HG03108 (cell line): Measurements from ENCODE around the gene TOR4A.
"Not testable (repeated sequence)": the region's sequence is repeated elsewhere in the genome, so short reads cannot be mapped to it uniquely, and the experiment has no call there.

ENCODE experiments used
- ATAC-seq: cut with Tn5 transposase; IDR thresholded peaks from one replicate; pipeline ENCODE4 v1.9.1; 2021; ENCODE audit warnings: moderate library complexity; ENCODE audit not compliant: unreplicated experiment

Gene TOR4A

GRCh38 chr9:137237759-137238726 is 39.5 kb upstream of the TOR4A start:
- ATAC-seq, result no peak

- not testable (repeated sequence) for ATAC-seq
Observed at GRCh38 chr9:137239541-137240200, 37.9 kb upstream of the TOR4A start.

DNA sequence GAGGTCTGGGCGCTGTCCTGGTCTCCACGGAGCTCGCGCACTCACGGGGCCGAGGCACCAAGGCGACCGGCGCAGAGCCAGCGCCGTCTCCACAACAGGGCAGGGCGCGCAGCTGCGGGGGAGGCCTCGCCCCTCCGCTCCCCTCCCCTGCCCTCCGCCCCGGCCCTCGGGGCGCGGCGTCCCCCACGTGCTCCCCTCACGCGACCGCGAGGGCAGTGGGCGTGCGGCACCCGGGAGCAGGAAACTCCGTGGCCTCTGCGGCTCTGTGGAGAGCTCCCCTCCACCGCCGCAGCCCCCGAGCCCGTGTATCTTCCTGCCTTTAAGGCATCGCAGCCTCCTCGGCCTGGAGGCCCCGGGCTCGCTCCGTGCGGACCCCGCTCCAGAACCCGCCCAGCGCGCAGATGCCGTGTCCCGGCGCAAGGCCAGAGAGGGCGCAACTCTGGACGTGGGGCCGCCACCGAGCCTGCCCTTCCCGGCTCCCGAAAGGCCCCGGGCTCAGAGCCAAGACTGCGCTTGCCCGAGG is 37.1 kb upstream of the TOR4A start:
- peak; percentile 10 for ATAC-seq

DNA sequence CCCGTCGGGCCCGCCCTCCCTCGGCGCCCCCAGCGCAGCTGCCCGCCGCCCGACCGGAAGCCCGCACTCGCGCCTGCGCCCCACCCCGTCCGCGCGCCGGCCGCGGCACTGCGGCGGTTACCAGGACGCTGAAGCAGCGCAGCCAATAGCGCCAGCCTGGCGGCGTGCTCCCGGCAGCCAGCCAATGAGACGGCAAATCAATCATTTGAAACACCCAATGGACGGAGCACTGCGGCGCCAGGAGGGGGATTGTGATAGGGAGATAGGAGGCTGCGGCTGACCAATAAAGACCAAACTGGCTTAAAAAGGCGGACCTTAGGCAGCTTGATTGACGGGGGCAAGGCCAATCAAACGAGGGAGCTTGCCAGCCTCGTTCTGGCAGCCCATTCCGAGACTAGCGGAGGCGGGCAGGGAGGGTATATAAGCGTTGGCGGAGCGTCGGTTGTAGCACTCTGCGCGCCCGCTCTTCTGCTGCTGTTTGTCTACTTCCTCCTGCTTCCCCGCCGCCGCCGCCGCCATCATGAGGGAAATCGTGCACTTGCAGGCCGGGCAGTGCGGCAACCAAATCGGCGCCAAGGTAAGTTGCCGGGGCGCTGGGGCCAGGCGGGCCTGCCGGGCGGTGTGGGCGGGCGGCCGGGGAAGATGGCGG is 36.6 kb upstream of the TOR4A start, which contains the start of gene TUBB4B:
TUBB4B (plus strand) TSS at position 447 of the 649 bp plus-strand sequence; CDS start at position 521, 74 bp downstream.
- ATAC-seq, result peak; percentile 69

- peak; percentile 2 for ATAC-seq
Observed at GRCh38 chr9:137241490-137242268, 35.8 kb upstream of the TOR4A start.

- no peak for ATAC-seq
Observed at GRCh38 chr9:137242269-137243203, 35.0 kb upstream of the TOR4A start.

DNA sequence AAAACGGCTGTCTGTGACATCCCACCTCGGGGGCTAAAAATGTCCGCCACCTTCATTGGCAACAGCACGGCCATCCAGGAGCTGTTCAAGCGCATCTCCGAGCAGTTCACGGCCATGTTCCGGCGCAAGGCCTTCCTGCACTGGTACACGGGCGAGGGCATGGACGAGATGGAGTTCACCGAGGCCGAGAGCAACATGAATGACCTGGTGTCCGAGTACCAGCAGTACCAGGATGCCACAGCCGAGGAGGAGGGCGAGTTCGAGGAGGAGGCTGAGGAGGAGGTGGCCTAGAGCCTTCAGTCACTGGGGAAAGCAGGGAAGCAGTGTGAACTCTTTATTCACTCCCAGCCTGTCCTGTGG is 34.3 kb upstream of the TOR4A start:
- ATAC-seq, result not testable (repeated sequence)

DNA sequence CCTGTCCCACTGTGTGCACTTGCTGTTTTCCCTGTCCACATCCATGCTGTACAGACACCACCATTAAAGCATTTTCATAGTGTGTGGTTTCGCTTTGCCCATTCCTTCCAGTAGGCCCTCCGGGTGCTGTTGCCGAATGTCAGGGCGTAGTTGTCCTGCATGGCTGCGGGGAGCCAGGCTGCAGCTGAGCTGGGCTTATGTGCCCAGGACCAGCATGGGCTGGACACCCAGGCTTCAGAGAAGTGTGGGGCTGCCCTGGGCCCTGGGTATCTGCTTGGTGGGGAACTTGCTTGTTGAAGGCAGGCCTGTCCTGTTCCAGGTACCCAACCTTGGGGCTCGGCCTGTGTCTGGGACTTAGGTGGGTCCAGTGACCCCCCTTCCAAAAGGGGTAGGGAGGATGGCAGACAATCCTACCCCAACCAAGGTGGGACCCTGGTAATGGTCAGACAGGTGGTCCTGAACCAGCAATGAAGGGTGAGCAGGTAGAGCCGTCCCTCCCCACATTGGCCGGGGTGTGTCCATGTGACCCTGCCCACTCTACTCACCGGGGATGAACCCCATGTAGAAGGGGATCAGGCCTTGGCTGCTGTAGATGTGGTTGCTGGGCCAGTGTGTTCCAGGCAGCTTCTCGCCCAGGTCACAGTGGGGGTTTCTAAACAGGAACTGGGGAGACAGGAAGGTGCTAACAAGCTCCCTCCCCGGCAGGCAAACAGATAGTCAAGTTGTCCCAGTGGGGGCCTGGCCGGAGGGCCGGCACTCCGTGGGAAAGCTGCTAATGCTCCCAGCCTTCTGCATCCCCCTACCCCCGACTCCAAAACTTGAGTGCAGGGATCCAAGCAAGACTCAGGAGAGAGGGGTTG is 33.7 kb upstream of the TOR4A start:
- ATAC-seq, result no peak

DNA sequence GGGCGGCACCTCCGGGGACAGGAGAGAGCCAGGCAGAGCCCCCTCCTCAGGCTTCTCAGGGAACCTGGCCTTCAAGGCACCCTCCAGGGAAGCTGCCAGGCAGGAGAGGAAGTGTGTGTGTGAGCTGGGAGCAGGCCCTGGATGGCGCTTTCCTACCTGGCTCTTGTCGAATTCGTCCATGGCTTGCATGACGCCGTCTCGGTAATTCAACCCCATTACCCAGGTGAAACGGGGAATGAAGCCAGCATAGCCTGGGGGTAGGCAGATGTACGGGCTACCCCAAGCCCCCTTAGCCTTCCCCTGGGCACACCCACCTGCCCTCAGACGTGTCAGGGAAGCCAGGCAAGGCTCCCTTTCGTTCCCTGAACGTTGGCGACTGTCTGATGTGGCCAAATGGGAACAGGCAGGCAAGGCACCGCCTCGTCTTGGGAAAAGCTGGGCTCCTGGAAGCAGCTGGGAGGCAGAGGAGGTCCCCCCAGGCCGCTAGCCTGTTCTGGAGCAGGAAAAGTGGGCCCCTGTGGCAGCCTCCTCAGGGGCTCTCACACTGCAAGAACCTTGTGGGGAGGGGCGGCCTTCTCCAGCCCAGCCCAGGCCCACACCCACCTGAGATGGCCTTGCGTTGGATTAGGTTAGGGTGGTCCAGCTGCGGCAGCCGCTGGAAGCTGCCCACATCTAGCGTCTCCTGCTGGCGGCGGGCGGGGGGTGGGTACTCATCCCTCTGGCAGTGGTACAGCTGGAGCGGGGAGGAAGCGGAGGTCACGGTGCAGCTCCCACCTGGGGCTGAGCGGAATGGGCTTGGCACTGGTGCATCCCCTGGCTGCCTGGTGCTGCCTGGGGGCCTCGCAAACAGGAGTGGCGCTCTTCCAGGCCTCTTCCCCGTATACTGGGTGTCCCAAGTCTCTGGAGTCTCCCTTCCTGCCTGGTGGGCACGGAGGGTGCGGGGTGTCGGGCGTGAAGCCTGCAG is 32.8 kb upstream of the TOR4A start:
- ATAC-seq, result no peak

GRCh38 chr9:137245450-137246421 is 31.8 kb upstream of the TOR4A start:
- no peak for ATAC-seq

DNA sequence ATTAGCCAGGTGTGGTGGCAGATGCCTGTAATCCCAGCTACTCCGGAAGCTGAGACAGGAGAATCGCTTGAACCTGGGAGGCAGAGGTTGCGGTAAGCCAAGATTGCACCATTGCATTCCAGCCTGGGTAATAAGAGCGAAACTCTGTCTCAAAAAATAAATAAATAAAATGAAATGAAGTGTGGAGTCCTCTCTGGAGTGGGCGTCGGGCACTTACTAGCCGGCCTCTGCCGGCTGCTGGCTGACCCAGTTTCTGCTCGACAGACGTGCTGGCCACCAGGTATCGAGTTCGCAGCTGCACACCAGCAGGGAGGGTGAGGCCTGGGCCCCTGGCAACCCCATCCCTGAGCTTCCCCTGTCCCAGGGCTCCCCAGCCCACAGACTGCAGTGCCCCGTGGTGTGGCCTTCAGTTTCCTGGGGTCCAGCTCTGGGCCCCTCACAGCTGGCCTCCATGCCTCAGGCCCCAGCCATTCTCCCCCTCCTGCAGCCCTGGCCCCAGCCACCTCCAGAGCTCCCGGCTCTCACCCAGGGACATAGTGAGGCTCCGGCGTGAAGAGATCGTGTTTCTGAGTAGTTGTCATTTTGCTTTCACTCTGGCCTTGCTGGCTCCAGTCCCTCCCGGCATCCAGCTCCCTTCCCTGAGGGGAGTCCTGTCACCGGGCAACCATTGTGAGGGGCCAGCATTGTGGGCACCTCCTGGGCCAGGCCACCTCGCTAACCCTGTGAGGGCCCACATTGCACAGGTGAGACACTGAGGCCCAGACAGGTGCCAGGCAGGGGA is 30.2 kb upstream of the TOR4A start:
- ATAC-seq, result no peak

DNA sequence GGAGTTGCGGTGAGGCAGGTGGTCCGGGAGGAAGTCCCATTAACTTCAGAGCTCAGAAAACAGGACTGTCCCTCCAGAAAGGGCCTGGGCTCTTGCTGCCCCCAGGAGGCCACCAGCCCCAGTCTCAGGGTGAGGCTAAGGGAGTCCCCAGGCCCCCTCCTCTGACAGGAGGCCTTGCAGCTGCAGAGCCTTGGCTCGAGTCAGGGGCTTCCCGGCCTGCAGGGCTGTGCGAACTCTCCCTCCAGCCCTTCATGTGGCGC is 29.7 kb upstream of the TOR4A start:
- ATAC-seq, result no peak

- ATAC-seq, result no peak
Observed at GRCh38 chr9:137250329-137251193, 27.0 kb upstream of the TOR4A start.

- no peak for ATAC-seq
Observed at GRCh38 chr9:137251194-137251461, 26.4 kb upstream of the TOR4A start, which contains the start of gene STPG3. Gene STPG3, plus strand, starts transcription at chr9:137251286. Its CDS starts 1 bp downstream, at chr9:137251287.
